HepG2 (cell line): ENCODE results near the gene CLEC19A. TPM values are rescaled to one million over a fixed set of nuclear protein-coding genes. Genes with fewer than 3 reads are reported as not detected.

Experiments
- ATAC-seq: fragments of 200-7000 bp; cut with Tn5 transposase; 3 replicates; pipeline ENCODE4 v1.9.1; 2020; ENCODE audit warnings: mild to moderate bottlenecking, moderate library complexity
- BruUV-seq: library from RNA; stranded (reverse); fragments of 400-500 nt; replicated peaks from 2 replicates; lab custom pipeline; 2021; lab: Mats Ljungman, UMichigan
- CTCF ChIA-PET: fragments of 300-600 bp; formaldehyde crosslinking; extraction: SDS; loops from one replicate; lab custom pipeline; 2021; ENCODE audit warnings: low total read pairs, inconsistent platforms, low intra/inter-chr PET ratio; lab: Yijun Ruan, JAX
- POLR2A ChIA-PET: fragments of 350-600 bp; sonication (Branson Sonifier 250); formaldehyde crosslinking; loops from one replicate; lab custom pipeline; 2020; ENCODE audit warnings: antibody characterized with exemption, inconsistent platforms; lab: Yijun Ruan, JAX
- DNase-seq: peaks from one replicate; pipeline ENCODE4 v3.0.0-alpha.2; 2015; ENCODE audit warnings: low spot score
- FAIRE-seq: peaks from 3 replicates; lab custom pipeline; 2011; peaks lifted over from hg19 to GRCh38; lab: Jason Lieb, UNC
- H2AFZ ChIP-seq: one replicate; pipeline ENCODE4 v1.6.1; 2011; ENCODE audit warnings: low read length, inconsistent platforms
- H3K27ac ChIP-seq: fragments of 300-600 bp; 3 replicates; pipeline ENCODE4 v1.8.0; 2011; ENCODE audit warnings: mixed run types, mild to moderate bottlenecking, mixed read lengths, low read length, inconsistent platforms; ENCODE audit not compliant: insufficient read depth; ENCODE audit errors: extremely low read length
- H3K27me3 ChIP-seq, 2 experiments: fragments of 200-600 bp in 1 of 2; 2 replicates in 1 of 2; 3 replicates in 1 of 2; pipeline versions ENCODE4 v1.6.0 to v1.8.0; 2011; ENCODE audit warnings: low read length in 2 of 2, mild to moderate bottlenecking in 2 of 2, moderate library complexity in 2 of 2, inconsistent platforms in 1 of 2; ENCODE audit not compliant: insufficient read depth in 2 of 2, control insufficient read depth in 1 of 2
- H3K36me3 ChIP-seq, 2 experiments: fragments of 200-600 bp in 1 of 2; replicated peaks in 1 of 2; 2 replicates in 1 of 2; 3 replicates in 1 of 2; pipeline versions ENCODE4 v1.5.1 to v1.8.0; 2011; ENCODE audit warnings: low read length in 2 of 2, inconsistent platforms in 1 of 2; ENCODE audit not compliant: insufficient read depth in 2 of 2, control insufficient read depth in 1 of 2
- H3K4me1 ChIP-seq: 2 replicates; pipeline ENCODE4 v1.5.1; 2012; ENCODE audit warnings: low read length, inconsistent platforms; ENCODE audit not compliant: insufficient read depth
- H3K4me2 ChIP-seq: 2 replicates; pipeline ENCODE4 v1.6.0; 2011; ENCODE audit warnings: low read depth, low read length, inconsistent platforms
- H3K4me3 ChIP-seq, 3 experiments: fragments of 200-600 bp in 1 of 3; sonication (generic), shearing (Covaris generic) in 1 of 3; replicated peaks in 1 of 3; 2 replicates each; pipeline ENCODE4 v1.5.1; 2011 to 2016; ENCODE audit warnings: low read length in 3 of 3, inconsistent platforms in 2 of 3, low read depth in 2 of 3, mild to moderate bottlenecking in 2 of 3, control low read depth in 1 of 3, mixed read lengths in 1 of 3; ENCODE audit not compliant: insufficient read depth in 1 of 3
- H3K79me2 ChIP-seq: one replicate; pipeline ENCODE4 v1.6.1; 2011; ENCODE audit warnings: low read length, inconsistent platforms; ENCODE audit not compliant: insufficient read depth
- H3K9ac ChIP-seq: 2 replicates; pipeline ENCODE4 v1.6.0; 2011; ENCODE audit warnings: mild to moderate bottlenecking, low read depth, low read length, inconsistent platforms; ENCODE audit not compliant: insufficient read depth
- H3K9me3 ChIP-seq: 2 replicates; pipeline ENCODE4 v1.5.1; 2012; ENCODE audit warnings: mild to moderate bottlenecking, low read length
- H4K20me1 ChIP-seq: 2 replicates; pipeline ENCODE4 v1.6.0; 2011; ENCODE audit warnings: inconsistent platforms, mild to moderate bottlenecking, low read length, moderate library complexity; ENCODE audit not compliant: insufficient read depth
- CBX2 ChIP-seq, 2 experiments: fragments of 200-600 bp in 1 of 2; sonication (generic); formaldehyde crosslinking in 1 of 2; IDR thresholded peaks; 2 replicates each; pipeline versions ENCODE4 v1.7.0 to v1.8.1; 2018 to 2022; ENCODE audit warnings: low read depth in 2 of 2, low read length in 1 of 2, mild to moderate bottlenecking in 1 of 2, missing genetic modification reagents in 1 of 2
- MAZ ChIP-seq, 2 experiments: sonication (generic) in 1 of 2; formaldehyde crosslinking in 1 of 2; IDR thresholded peaks; 2 replicates each; pipeline versions ENCODE4 v1.5.0 to v1.6.1; 2012 to 2020; ENCODE audit warnings: low read depth in 2 of 2, mild to moderate bottlenecking in 2 of 2, borderline replicate concordance in 1 of 2, improper control_type of control experiment in 1 of 2, low read length in 1 of 2, missing genetic modification reagents in 1 of 2, moderate library complexity in 1 of 2
- MEIS1 ChIP-seq: sonication (generic); formaldehyde crosslinking; IDR thresholded peaks from 2 replicates; pipeline ENCODE4 v1.9.0; 2021; ENCODE audit warnings: mild to moderate bottlenecking, missing genetic modification reagents, moderate library complexity, borderline replicate concordance
- MZF1 ChIP-seq: sonication (generic); formaldehyde crosslinking; IDR thresholded peaks from 2 replicates; pipeline ENCODE4 v1.8.1; 2023; ENCODE audit warnings: mild to moderate bottlenecking, missing genetic modification reagents, borderline replicate concordance
- NFE2L1 ChIP-seq: sonication (generic); formaldehyde crosslinking; IDR thresholded peaks from 2 replicates; pipeline ENCODE4 v1.4.0; 2020; ENCODE audit warnings: missing genetic modification reagents, mild to moderate bottlenecking, borderline replicate concordance
- NONO ChIP-seq, 2 experiments: fragments of 450-650 bp in 1 of 2; sonication (generic) in 1 of 2; formaldehyde crosslinking in 1 of 2; IDR thresholded peaks in 1 of 2; conservative IDR thresholded peaks in 1 of 2; 2 replicates each; pipeline versions ENCODE4 v1.6.1 to v1.8.0; 2017 to 2022; ENCODE audit warnings: mild to moderate bottlenecking in 1 of 2, missing genetic modification reagents in 1 of 2, moderate library complexity in 1 of 2
- NR2C2 ChIP-seq: sonication (generic); formaldehyde crosslinking; IDR thresholded peaks from 2 replicates; pipeline ENCODE4 v1.4.0; 2020; ENCODE audit warnings: missing genetic modification reagents, mild to moderate bottlenecking, moderate library complexity, borderline replicate concordance
- SAP130 ChIP-seq: IDR thresholded peaks from 2 replicates; pipeline ENCODE4 v1.6.1; 2016; ENCODE audit warnings: low read depth
- SYNCRIP ChIP-seq: fragments of 200-400 bp; formaldehyde crosslinking; IDR thresholded peaks from 2 replicates; pipeline ENCODE4 v1.6.1; 2018; ENCODE audit warnings: mild to moderate bottlenecking, low read depth, low read length; ENCODE audit not compliant: insufficient read depth
- ZNF235 ChIP-seq: sonication (generic); formaldehyde crosslinking; IDR thresholded peaks from 2 replicates; pipeline ENCODE4 v1.8.1; 2023; ENCODE audit warnings: mild to moderate bottlenecking, missing genetic modification reagents, borderline replicate concordance
- ZNF296 ChIP-seq: sonication (generic); formaldehyde crosslinking; conservative IDR thresholded peaks from 2 replicates; pipeline ENCODE4 v1.5.0; 2020; ENCODE audit warnings: mild to moderate bottlenecking, missing genetic modification reagents
- ZNF510 ChIP-seq: sonication (generic); formaldehyde crosslinking; IDR thresholded peaks from 2 replicates; pipeline ENCODE4 v1.4.0; 2020; ENCODE audit warnings: low read depth, mild to moderate bottlenecking, missing genetic modification reagents
- ZNF709 ChIP-seq: sonication (generic); formaldehyde crosslinking; IDR thresholded peaks from 2 replicates; pipeline ENCODE4 v1.5.0; 2020; ENCODE audit warnings: mild to moderate bottlenecking, missing genetic modification reagents
- ZSCAN25 ChIP-seq: sonication (generic); formaldehyde crosslinking; IDR thresholded peaks from 2 replicates; pipeline ENCODE4 v1.8.0; 2022; ENCODE audit warnings: mild to moderate bottlenecking, missing genetic modification reagents
- WGBS: methylation state at CpG from one replicate; pipeline ENCODE4 v1.1.6; 2017; ENCODE audit warnings: low lambda C conversion rate; 5-methylcytosine and 5-hydroxymethylcytosine counted together
- in situ Hi-C: cut with HindIII; loops from 2 replicates; pipeline ENCODE4 v1.10.0; 2017; ENCODE audit warnings: low pct_unique_long_range_greater_than_20kb; ENCODE audit not compliant: extremely low pct_ligation_motif_present
- intact Hi-C: fragments of 100-400 bp; cut with micrococcal nuclease; formaldehyde crosslinking; loops from one replicate; pipeline ENCODE4 v1.10.0; 2022; ENCODE audit not compliant: unreplicated experiment
- polyA plus RNA-seq, 8 experiments: library from polyadenylated mRNA; depleted of rRNA in 3 of 8; stranded (reverse) in 7 of 8; unstranded in 1 of 8; fragments of >200 nt; fragmentation: Illumina TruSeq in 4 of 8; extraction: Trizol in 4 of 8; gene quantifications; 2 replicates each; pipeline versions ENCODE4 v1.2.1 to v1.2.3, GENCODE V29; 2011 to 2016; ENCODE audit warnings: low read depth in 4 of 8, missing spikeins in 1 of 8, mixed read lengths in 1 of 8; ENCODE audit not compliant: insufficient read depth in 1 of 8
- total RNA-seq, 5 experiments: library from RNA; depleted of rRNA; stranded (reverse); fragments of >200 nt; fragmentation: Illumina TruSeq; extraction: Trizol; gene quantifications; 2 replicates each; pipeline ENCODE4 v1.2.3, GENCODE V29; 2016; ENCODE audit warnings: low read depth in 1 of 5
- TF ChIP-seq, protein P1 (sequence below): IDR thresholded peaks from 2 replicates; pipeline ENCODE4 v1.6.1; 2012; ENCODE audit warnings: low read length, improper control_type of control experiment

The CLEC19A gene
- total and polyA plus RNA-seq, 2 of the 13 experiments (the other 11 are each of a cell fraction or from before 2014, with no cell fraction given) = not detected

DNA sequence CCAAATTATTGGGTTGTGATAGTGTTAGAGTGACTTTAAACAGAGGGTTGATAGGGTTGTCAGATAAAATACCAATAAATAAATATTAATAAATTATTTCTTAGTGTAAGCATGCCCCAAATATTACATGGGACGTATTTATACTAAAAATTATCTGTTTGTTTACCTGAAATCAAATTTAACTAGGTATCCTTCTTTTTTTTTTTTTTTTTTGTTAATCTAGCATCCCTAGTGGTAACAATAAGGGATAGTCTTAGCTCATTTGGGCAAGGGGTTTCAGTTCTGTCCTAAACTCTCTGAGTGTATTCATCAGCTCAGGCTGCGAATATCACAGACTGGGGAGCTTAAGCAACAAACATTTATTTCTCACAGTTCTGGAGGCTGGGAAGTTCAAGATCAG is 1.3 kb downstream of the CLEC19A start:
- Histone ChIP-seq H3K4me3 (no peak overlapping the region), H3K79me2 (no peaks in the 10 kb centered on the region), H3K27ac (no peak overlapping the region), H2AFZ (no peak overlapping the region), H3K27me3 (peaks cover 0 to 3% of the 10 kb centered on the region in 2 experiments; a peak in 1 of 5 replicates), H3K36me3 (no peaks in the 10 kb centered on the region), H3K4me1 (peaks cover 6% of the 10 kb centered on the region; the same call in 1 of the 2 replicates), H3K4me2 (no peak overlapping the region), H3K9ac (no peak overlapping the region), H3K9me3 (no peaks in the 10 kb centered on the region), H4K20me1 (no peaks in the 10 kb centered on the region)
- under 1% methylated on average over 2 of the region's 2 CpGs for WGBS
- ChIA-PET POLR2A (no interaction called here), CTCF (no interaction called here)
- FAIRE-seq = peak; percentile 28
- TF ChIP-seq NONO (IDR thresholded peaks at IDR 0.05) (no peak), NONO (CRISPR knock-in tag; conservative IDR thresholded peaks at IDR 0.05) (no peak), MAZ (IDR thresholded peaks at IDR 0.05; ENCODE audit: borderline replicate concordance, low read depth, low read length) (no peak), MAZ (CRISPR knock-in tag; IDR thresholded peaks at IDR 0.05; ENCODE audit: low read depth) (no peak), SYNCRIP (no peak), NR2C2 (CRISPR knock-in tag) (no peak), CBX2 (IDR thresholded peaks at IDR 0.05; ENCODE audit: low read depth, low read length) (no peak), CBX2 (CRISPR knock-in tag; IDR thresholded peaks at IDR 0.05; ENCODE audit: low read depth) (no peak), ZNF296 (CRISPR knock-in tag) (no peak), SAP130 (no peak), MZF1 (CRISPR knock-in tag) (no peak), ZSCAN25 (CRISPR knock-in tag) (no peak), NFE2L1 (CRISPR knock-in tag) (no peak), ZNF709 (CRISPR knock-in tag) (no peak), ZNF235 (CRISPR knock-in tag) (no peak), MEIS1 (CRISPR knock-in tag) (no peak), ZNF510 (CRISPR knock-in tag) (no peak)
- TF ChIP-seq, protein P1, sequence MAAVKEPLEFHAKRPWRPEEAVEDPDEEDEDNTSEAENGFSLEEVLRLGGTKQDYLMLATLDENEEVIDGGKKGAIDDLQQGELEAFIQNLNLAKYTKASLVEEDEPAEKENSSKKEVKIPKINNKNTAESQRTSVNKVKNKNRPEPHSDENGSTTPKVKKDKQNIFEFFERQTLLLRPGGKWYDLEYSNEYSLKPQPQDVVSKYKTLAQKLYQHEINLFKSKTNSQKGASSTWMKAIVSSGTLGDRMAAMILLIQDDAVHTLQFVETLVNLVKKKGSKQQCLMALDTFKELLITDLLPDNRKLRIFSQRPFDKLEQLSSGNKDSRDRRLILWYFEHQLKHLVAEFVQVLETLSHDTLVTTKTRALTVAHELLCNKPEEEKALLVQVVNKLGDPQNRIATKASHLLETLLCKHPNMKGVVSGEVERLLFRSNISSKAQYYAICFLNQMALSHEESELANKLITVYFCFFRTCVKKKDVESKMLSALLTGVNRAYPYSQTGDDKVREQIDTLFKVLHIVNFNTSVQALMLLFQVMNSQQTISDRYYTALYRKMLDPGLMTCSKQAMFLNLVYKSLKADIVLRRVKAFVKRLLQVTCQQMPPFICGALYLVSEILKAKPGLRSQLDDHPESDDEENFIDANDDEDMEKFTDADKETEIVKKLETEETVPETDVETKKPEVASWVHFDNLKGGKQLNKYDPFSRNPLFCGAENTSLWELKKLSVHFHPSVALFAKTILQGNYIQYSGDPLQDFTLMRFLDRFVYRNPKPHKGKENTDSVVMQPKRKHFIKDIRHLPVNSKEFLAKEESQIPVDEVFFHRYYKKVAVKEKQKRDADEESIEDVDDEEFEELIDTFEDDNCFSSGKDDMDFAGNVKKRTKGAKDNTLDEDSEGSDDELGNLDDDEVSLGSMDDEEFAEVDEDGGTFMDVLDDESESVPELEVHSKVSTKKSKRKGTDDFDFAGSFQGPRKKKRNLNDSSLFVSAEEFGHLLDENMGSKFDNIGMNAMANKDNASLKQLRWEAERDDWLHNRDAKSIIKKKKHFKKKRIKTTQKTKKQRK = no peak
- BruUV-seq = no TSS peak
- no peak for DNase-seq
- ATAC-seq = no peak
- in situ Hi-C loops (no loop called here), intact Hi-C loops (no loop called here)
